GM21526 (cell line): ENCODE results near the gene GABPB2.
A peak's percentile ranks its signal among the peaks of the same experiment; 100 is the strongest.

Experiments
- ATAC-seq: cut with Tn5 transposase; IDR thresholded peaks from one replicate; pipeline ENCODE4 v1.9.1; 2021; ENCODE audit warnings: moderate library complexity; ENCODE audit not compliant: unreplicated experiment, low FRiP score

GABPB2 gene

DNA sequence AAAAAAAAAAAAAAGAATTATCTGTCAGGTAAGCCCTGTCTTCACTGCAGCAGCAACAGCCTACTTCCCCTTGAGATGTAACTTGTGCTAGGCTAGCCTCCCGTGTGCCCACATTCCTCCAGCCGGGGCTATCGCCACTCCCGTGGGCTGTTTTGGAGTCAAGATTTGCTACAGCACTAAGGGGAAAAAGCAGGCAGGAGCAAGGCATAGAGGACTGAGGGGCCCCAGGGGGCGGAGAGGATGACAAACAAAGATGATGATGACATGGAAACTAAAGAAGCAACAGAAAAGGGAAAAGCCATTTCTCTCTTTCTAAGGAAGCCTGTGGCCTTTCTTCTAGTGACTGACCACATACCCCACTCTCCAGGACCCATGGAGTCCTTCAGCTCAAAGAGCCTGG lies 87.8 kb downstream of the GABPB2 start:
- ATAC-seq, result no peak

GRCh38 chr1:151158751-151159251 lies 88.2 kb downstream of the GABPB2 start:
- no peak for ATAC-seq

DNA sequence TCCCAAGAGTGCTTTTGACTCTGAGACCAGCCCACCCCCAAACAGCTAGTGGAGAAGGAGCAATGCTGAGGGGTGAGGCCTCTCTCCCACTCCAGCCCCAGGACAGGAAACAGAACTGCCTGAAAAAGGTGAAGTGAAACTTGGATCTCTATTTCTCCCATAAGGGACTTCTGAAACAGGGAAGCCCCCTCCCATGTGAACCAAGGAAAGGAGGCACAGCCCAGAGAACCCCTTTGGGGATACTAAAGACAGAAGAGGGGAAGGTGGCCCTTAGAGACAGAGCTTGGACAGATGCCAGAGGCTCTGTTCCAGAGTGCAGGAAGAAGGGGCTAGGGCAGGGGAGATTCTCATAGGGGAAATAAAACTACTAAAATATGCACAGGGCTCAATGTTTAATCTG lies 88.8 kb downstream of the GABPB2 start:
- ATAC-seq, result no peak

- ATAC-seq, result no peak
Observed at GRCh38 chr1:151164732-151165280, 94.2 kb downstream of the GABPB2 start.

DNA sequence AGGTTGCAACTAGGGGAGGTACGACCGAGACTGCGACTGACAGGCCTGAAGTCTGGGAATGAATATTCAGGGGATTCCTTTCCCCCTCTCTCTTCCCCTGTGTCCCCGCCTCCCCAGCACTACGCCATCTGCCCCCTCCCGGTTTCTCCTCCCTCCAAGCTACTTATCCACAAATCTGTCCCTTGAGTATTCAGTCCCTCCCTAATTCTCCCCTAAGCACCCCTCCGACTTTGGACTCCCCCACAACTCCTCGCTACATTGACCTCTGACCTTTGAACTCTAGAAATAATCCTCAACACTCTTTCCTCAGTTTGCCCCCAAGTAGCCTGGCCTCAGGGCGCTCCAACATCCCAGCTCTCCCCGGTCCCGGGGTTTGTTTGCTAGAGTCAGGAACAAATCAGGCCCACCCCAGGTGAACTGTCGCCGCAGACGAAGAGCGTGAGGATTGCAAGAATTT lies 94.7 kb downstream of the GABPB2 start:
- ATAC-seq, result no peak

- peak; percentile 72 for ATAC-seq
Observed at GRCh38 chr1:151165738-151166504, 95.4 kb downstream of the GABPB2 start, which contains the start of the genes LYSMD1 and SCNM1. Gene LYSMD1, minus strand, starts transcription at chr1:151165902. Its CDS starts 644 bp downstream, at chr1:151165258. Gene SCNM1, plus strand, starts transcription at chr1:151166144. Its CDS starts 9 bp downstream, at chr1:151166153.

GRCh38 chr1:151166505-151166956 lies 96.0 kb downstream of the GABPB2 start:
- no peak for ATAC-seq

- no peak for ATAC-seq
Observed at GRCh38 chr1:151167116-151167515, 96.6 kb downstream of the GABPB2 start.

DNA sequence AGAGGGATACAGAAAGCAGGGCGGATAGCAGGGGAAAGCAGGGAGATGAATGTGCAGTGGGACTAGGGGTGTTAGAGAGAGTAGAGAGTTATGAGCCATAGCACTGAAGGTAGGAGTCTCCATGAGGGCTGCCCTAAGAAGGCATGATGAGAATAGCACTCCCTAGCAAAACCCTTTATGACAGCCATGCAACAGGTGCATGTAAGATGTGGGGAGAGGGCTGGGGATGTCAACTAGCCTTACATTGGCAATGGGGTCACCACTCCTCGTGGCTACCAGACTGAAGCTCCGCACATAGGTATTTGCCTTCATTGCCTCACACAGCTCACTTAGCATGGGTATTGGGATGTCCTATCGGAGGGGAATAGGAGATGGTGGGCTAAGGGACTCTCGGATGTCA lies 100.6 kb downstream of the GABPB2 start:
- no peak for ATAC-seq
